HEK293T (cell line): ENCODE results near the gene KMT2C.
"Not testable (repeated sequence)": the region's sequence is repeated elsewhere in the genome, so short reads cannot be mapped to it uniquely, and the experiment has no call there.

ENCODE experiments used
- ARNT ChIP-seq: fragments of 450-650 bp; IDR thresholded peaks from 2 replicates; pipeline ENCODE4 v1.6.1; 2017; ENCODE audit warnings: mild to moderate bottlenecking
- BHLHE40 ChIP-seq: fragments of 450-650 bp; IDR thresholded peaks from 2 replicates; pipeline ENCODE4 v1.6.1; 2016; ENCODE audit warnings: mild to moderate bottlenecking, moderate library complexity, borderline replicate concordance
- ELF4 ChIP-seq: fragments of 450-650 bp; IDR thresholded peaks from 2 replicates; pipeline ENCODE4 v1.6.1; 2017; ENCODE audit warnings: antibody characterized with exemption
- FOXA1 ChIP-seq: fragments of 450-650 bp; IDR thresholded peaks from 2 replicates; pipeline ENCODE4 v1.6.1; 2016; ENCODE audit warnings: mild to moderate bottlenecking
- NFRKB ChIP-seq: fragments of 450-650 bp; IDR thresholded peaks from 2 replicates; pipeline ENCODE4 v1.6.1; 2016; ENCODE audit warnings: mild to moderate bottlenecking, moderate library complexity
- PKNOX1 ChIP-seq: fragments of 450-650 bp; IDR thresholded peaks from 2 replicates; pipeline ENCODE4 v1.6.1; 2016
- SP1 ChIP-seq: fragments of 450-650 bp; IDR thresholded peaks from 2 replicates; pipeline ENCODE4 v1.6.1; 2017

GRCh38 chr7:152420950-152421349 is 14.9 kb downstream of the KMT2C start:
- TF ChIP-seq ARNT, FOXA1, SP1, ELF4, BHLHE40, NFRKB, PKNOX1: not testable (repeated sequence)
